Measurements from ENCODE around the gene CDKN2B. TPM values are rescaled to one million over a fixed set of nuclear protein-coding genes. Genes with fewer than 3 reads are reported as not detected.

Gene CDKN2B
- total and polyA plus RNA-seq, 2 of the 4 experiments (the other 2 are of a cell fraction): 3.6 to 8.2 TPM

GRCh38 chr9:22052376-22052945 is 43.4 kb upstream of the CDKN2B start:
- H3K56ac ChIP-seq (ENCODE audit: extremely low read depth, insufficient read depth, low read length): no peak overlapping the region
- H4K91ac ChIP-seq (ENCODE audit: insufficient read depth, low read depth, low read length): no peak overlapping the region
- in situ Hi-C loops (cut with MboI; ENCODE audit: low sequenced_read_pairs) (no loop called here), dilution Hi-C loops (cut with HindIII; ENCODE audit: low sequenced_read_pairs, unreplicated experiment) (no loop called here), intact Hi-C loops (cut with micrococcal nuclease) (loop anchor here (2.0 to 5.0 kb wide), 2 partner anchors 50 to 185 kb away; no protein-coding TSS in a partner anchor)
- H2BK20ac ChIP-seq (ENCODE audit: low read depth, low read length): no peak overlapping the region
- H3K23ac ChIP-seq (ENCODE audit: low read depth, low read length): no peak overlapping the region
- no peak overlapping the region for H3K27ac ChIP-seq (ENCODE audit: insufficient read depth, low read length)
- no peak overlapping the region for H3K9ac ChIP-seq (ENCODE audit: low read depth, low read length)
- peaks cover 2% of the 10 kb centered on the region; the same call in 1 of the 2 replicates for H3K9me1 ChIP-seq (ENCODE audit: insufficient read depth, low read length)
- ChIA-PET CTCF (interaction anchor here (0.7 to 3.0 kb wide), 4 partner anchors 14 to 186 kb away, joined by 3 to 11 read pairs (median 3); no protein-coding TSS in a partner anchor), POLR2A (ENCODE audit: unreplicated experiment) (no interaction called here)
- peaks cover 3% of the 10 kb centered on the region; the same call in 1 of the 2 replicates for H4K20me1 ChIP-seq (ENCODE audit: insufficient read depth, low read length)
- H3K4me2 ChIP-seq (ENCODE audit: low read depth, low read length): peak overlapping the region; percentile 27; the same call in 1 of the 2 replicates
- peak; percentile 99 for DNase-seq
- H3K36me3 ChIP-seq (ENCODE audit: control insufficient read depth, insufficient read depth, low read length): no peaks in the 10 kb centered on the region
- WGBS, 2 experiments (ENCODE audit: extremely low coverage in 2 of 2, insufficient read length in 1 of 2): no CpG with 5 or more reads among the region's 4 CpGs
- no peak overlapping the region for H4K8ac ChIP-seq (ENCODE audit: low read depth in 2 of 2, low read length in 2 of 2)
- H3K4ac ChIP-seq (ENCODE audit: low read depth, low read length): no peak overlapping the region
- H2BK15ac ChIP-seq (ENCODE audit: low read depth, low read length): no peak overlapping the region
- H2AK5ac ChIP-seq (ENCODE audit: low read depth, low read length): no peak overlapping the region
- H3K27me3 ChIP-seq (ENCODE audit: control insufficient read depth, insufficient read depth, low read length): no peaks in the 10 kb centered on the region
- H2BK120ac ChIP-seq (ENCODE audit: low read depth, low read length): no peak overlapping the region
- no peak overlapping the region for H3K18ac ChIP-seq (ENCODE audit: low read depth, low read length)
- H3K14ac ChIP-seq (replicated peaks; ENCODE audit: low read depth, low read length): no peak overlapping the region
- peak overlapping the region; percentile 29 for H2BK5ac ChIP-seq (ENCODE audit: low read depth, low read length, poor library complexity, severe bottlenecking)
- H3K4me3 ChIP-seq (ENCODE audit: insufficient read depth, low read depth, low read length): no peak overlapping the region
- no peaks in the 10 kb centered on the region for H3K79me1 ChIP-seq (ENCODE audit: low read depth in 1 of 2, low read length in 2 of 2)
- peak; percentile 76 for ATAC-seq (ENCODE audit: low read depth)
- H2AK9ac ChIP-seq (replicated peaks; ENCODE audit: low read depth, low read length, poor library complexity): no peak overlapping the region
- H3K9me3 ChIP-seq (ENCODE audit: control insufficient read depth, insufficient read depth, low read length): no peaks in the 10 kb centered on the region
- peaks cover 2% of the 10 kb centered on the region for H3K4me1 ChIP-seq (ENCODE audit: control insufficient read depth, insufficient read depth, low read length)
- H2AFZ ChIP-seq (replicated peaks; ENCODE audit: low read length, poor library complexity): no peak overlapping the region
- no TSS peak for BruUV-seq (replicated peaks)
- H4K5ac ChIP-seq (ENCODE audit: low read depth, low read length): no peak overlapping the region
- TF ChIP-seq MAZ (IDR thresholded peaks at IDR 0.05; ENCODE audit: borderline replicate concordance, low read depth, low read length): no peak
- peak; percentile 8; the same call in 1 of the 2 replicates for TF ChIP-seq MAFK (IDR thresholded peaks at IDR 0.05; ENCODE audit: low read depth, low read length)
- no peak for TF ChIP-seq USF2 (IDR thresholded peaks at IDR 0.05; ENCODE audit: low read depth, low read length)
- TF ChIP-seq CEBPB (IDR thresholded peaks at IDR 0.05; ENCODE audit: low read depth, low read length): no peak
- TF ChIP-seq CHD1 (IDR thresholded peaks at IDR 0.05; ENCODE audit: low read depth, low read length): no peak
- no peak; the same call in 1 of the 2 replicates for TF ChIP-seq SMC3 (IDR thresholded peaks at IDR 0.05; ENCODE audit: low read depth, low read length)
- no peak for TF ChIP-seq POLR2A (IDR thresholded peaks at IDR 0.05; ENCODE audit: low read depth, low read length)
- no peak; the same call in none of the 2 replicates for TF ChIP-seq BHLHE40 (IDR thresholded peaks at IDR 0.05; ENCODE audit: low read depth, low read length)
- TF ChIP-seq CTCF (conservative IDR thresholded peaks at IDR 0.05; ENCODE audit: low read depth, low read length): no peak
- no peak for TF ChIP-seq RFX5 (IDR thresholded peaks at IDR 0.05; ENCODE audit: low read depth, low read length)
- 0 out of 2 replicates have a peak, but pooled peaks have one; percentile 21 for TF ChIP-seq MXI1 (IDR thresholded peaks at IDR 0.05; ENCODE audit: borderline replicate concordance, low read depth, low read length)
- TF ChIP-seq NFE2L2 (IDR thresholded peaks at IDR 0.05; ENCODE audit: low read depth, low read length): no peak
- TF ChIP-seq FOS (IDR thresholded peaks at IDR 0.05; ENCODE audit: low read depth, low read length): peak; percentile 62
- TF ChIP-seq ELK1 (IDR thresholded peaks at IDR 0.05; ENCODE audit: borderline replicate concordance, low read depth, low read length): no peak
- TF ChIP-seq RCOR1 (IDR thresholded peaks at IDR 0.05; ENCODE audit: insufficient replicate concordance, low read length): peak; percentile 52

Measured in IMR-90 (cell line).